K562 (cell line): Measurements from ENCODE around the gene SLC4A1. TPM values are rescaled to one million over a fixed set of nuclear protein-coding genes. Genes with fewer than 3 reads are reported as not detected.

Source experiments
- BHLHE40 ChIP-seq: IDR thresholded peaks from 2 replicates; pipeline ENCODE4 v1.6.1; 2011; ENCODE audit warnings: low read length, improper control_type of control experiment
- ELF4 ChIP-seq: fragments of 450-650 bp; formaldehyde crosslinking; IDR thresholded peaks from 2 replicates; pipeline ENCODE4 v1.4.0; 2022; ENCODE audit warnings: missing genetic modification characterization
- PHB ChIP-seq: fragments of 250-450 bp; sonication (Bioruptor Pico); IDR thresholded peaks from 2 replicates; pipeline ENCODE4 v1.5.0; 2021
- ZNF76 ChIP-seq: fragments of 250-450 bp; sonication (Bioruptor Pico); IDR thresholded peaks from 2 replicates; pipeline ENCODE4 v1.4.0; 2020; ENCODE audit warnings: mild to moderate bottlenecking, moderate library complexity, borderline replicate concordance
- polyA plus RNA-seq, 8 experiments: library from polyadenylated mRNA; depleted of rRNA in 4 of 8; stranded (reverse) in 5 of 8; unstranded in 3 of 8; fragments of >200 nt; fragmentation: Nextera tagmentation in 2 of 8; fragmentation: Illumina TruSeq in 1 of 8; extraction: Ambion mirVana in 2 of 8; extraction: Trizol in 1 of 8; gene quantifications; 2 replicates each; pipeline versions ENCODE4 v1.2.1 to v1.2.3, GENCODE V29; 2011 to 2014; ENCODE audit warnings: inconsistent platforms in 1 of 8, missing spikeins in 1 of 8
- total RNA-seq, 7 experiments: library from RNA; depleted of rRNA in 6 of 7; stranded (reverse); fragments of >200 nt in 6 of 7; fragmentation: Illumina TruSeq in 2 of 7; extraction: Trizol in 2 of 7; gene quantifications; 2 replicates each; pipeline versions ENCODE4 v1.2.1 to v1.2.3, GENCODE V29; 2011 to 2021; ENCODE audit warnings: low replicate concordance in 1 of 7
- TF ChIP-seq, protein P1 (sequence below), 2 experiments: fragments of 450-650 bp; IDR thresholded peaks; 2 replicates each; pipeline ENCODE4 v1.6.1; 2016; ENCODE audit warnings: mild to moderate bottlenecking in 2 of 2, borderline replicate concordance in 1 of 2, low read depth in 1 of 2, moderate library complexity in 1 of 2
- TF ChIP-seq, protein P2 (sequence below): sonication (generic); formaldehyde crosslinking; IDR thresholded peaks from 2 replicates; pipeline ENCODE4 v1.9.0; 2022; ENCODE audit warnings: mild to moderate bottlenecking, missing genetic modification reagents
- TF ChIP-seq, protein P3 (sequence below): fragments of 250-450 bp; sonication (Bioruptor Pico); IDR thresholded peaks from 2 replicates; pipeline ENCODE4 v1.5.0; 2021

Gene SLC4A1
- total and polyA plus RNA-seq, 9 of the 15 experiments (the other 6 are each of a cell fraction or from before 2014, with no cell fraction given): 0.14 to 1.00 (median 0.53) TPM

DNA sequence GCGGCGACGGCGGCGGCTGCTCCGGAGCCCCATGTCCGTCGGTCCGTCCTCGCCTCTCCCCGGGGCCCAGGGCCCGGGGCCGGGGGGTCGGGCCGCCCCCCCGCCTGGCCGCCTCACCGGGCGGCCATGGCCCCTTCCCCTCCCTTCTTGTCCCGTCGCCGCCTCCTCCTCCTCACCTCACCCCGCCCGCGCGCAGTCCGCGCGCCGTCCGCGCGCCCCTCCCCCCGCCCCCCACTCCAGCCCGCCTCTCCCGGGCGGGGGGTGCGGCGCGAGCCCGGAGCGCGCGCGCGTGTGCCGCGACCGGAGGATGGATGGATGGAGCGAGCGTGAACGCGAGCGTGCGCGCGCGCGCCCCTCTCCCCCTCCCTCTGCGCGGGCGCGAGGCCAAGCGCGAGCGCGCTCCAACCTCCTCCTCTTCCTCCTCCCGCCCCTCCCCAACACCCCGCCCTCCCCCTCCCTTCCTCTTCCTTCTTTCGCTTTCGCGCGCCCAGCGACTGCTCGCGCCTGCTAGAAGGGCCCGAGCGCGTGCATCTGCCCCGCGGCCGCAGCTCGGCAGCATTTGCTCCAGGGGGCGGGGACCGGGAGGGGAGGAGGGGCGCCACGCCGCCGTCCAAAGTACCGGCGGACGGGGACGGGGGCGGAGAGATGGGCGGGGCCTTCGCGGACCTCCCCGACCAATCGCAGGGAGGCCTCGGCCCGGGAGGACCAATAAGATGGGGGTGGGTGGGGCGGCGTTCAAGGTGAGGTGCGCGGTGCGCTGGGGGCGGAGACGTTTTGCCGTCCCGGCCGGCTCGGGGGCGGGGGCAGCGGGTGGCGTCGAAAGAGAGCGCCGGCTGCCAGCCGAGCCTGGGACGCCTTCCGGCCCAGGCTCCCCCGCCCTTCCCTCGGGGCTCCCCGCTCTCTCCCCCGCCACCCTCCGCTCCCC, 68.1 kb downstream of the SLC4A1 start, which contains the start of gene ATXN7L3 (continued):
- TF ChIP-seq, protein P1, sequence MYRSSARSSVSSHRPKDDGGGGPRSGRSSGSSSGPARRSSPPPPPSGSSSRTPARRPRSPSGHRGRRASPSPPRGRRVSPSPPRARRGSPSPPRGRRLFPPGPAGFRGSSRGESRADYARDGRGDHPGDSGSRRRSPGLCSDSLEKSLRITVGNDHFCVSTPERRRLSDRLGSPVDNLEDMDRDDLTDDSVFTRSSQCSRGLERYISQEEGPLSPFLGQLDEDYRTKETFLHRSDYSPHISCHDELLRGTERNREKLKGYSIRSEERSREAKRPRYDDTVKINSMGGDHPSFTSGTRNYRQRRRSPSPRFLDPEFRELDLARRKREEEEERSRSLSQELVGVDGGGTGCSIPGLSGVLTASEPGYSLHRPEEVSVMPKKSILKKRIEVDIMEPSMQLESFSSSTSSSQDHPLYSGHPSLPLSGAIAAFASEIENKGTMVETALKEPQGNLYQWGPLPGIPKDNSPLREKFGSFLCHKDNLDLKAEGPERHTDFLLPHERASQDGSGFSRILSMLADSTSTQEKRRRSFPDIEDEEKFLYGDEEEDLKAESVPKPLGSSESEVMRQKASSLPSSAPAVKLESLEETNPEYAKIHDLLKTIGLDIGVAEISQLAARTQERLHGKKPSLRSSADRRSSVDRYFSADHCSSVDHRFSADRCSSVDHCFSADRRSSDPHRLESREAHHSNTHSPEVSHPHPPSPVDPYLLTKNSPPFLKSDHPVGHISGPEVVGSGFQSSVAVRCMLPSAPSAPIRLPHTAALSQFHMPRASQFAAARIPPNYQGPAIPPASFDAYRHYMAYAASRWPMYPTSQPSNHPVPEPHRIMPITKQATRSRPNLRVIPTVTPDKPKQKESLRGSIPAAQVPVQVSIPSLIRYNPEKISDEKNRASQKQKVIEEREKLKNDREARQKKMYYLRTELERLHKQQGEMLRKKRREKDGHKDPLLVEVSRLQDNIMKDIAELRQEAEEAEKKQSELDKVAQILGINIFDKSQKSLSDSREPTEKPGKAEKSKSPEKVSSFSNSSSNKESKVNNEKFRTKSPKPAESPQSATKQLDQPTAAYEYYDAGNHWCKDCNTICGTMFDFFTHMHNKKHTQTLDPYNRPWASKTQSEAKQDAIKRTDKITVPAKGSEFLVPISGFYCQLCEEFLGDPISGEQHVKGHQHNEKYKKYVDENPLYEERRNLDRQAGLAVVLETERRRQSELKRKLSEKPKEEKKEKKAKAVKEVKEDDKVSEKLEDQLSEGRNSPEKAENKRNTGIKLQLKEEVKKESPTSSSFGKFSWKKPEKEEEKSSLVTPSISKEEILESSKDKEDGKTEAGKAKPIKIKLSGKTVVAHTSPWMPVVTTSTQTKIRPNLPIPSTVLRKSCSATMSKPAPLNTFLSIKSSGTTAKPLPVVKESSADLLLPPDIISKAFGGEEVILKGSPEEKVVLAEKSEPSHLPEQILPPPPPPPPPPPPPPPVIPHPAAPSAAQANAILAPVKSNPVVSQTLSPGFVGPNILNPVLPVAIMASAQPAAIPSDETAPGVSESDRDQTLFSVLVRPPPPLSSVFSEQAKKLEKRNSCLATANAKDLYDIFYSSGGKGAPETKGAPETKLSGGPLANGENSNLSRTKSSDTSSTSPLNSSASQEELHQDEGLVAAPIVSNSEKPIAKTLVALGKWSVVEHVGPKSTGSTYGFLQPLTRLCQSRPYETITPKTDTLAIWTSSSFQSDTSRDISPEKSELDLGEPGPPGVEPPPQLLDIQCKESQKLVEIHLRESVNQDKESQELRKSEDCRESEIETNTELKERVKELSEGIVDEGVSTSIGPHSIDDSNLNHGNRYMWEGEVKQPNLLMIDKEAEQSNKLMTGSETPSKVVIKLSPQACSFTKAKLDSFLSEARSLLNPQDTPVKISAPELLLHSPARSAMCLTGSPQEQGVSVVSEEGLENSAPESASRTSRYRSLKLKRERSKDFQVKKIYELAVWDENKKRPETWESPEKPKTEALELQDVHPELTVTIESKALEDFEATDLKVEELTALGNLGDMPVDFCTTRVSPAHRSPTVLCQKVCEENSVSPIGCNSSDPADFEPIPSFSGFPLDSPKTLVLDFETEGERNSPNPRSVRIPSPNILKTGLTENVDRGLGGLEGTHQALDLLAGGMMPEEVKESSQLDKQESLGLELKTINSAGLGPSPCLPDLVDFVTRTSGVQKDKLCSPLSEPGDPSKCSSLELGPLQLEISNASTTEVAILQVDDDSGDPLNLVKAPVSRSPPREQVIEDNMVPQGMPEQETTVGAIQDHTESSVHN (IDR thresholded peaks at IDR 0.05; ENCODE audit: borderline replicate concordance in 1 of 2, low read depth in 1 of 2): no peak
- TF ChIP-seq, protein P2, sequence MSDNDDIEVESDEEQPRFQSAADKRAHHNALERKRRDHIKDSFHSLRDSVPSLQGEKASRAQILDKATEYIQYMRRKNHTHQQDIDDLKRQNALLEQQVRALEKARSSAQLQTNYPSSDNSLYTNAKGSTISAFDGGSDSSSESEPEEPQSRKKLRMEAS (CRISPR knock-in tag): peak; percentile 89
- TF ChIP-seq, protein P3, sequence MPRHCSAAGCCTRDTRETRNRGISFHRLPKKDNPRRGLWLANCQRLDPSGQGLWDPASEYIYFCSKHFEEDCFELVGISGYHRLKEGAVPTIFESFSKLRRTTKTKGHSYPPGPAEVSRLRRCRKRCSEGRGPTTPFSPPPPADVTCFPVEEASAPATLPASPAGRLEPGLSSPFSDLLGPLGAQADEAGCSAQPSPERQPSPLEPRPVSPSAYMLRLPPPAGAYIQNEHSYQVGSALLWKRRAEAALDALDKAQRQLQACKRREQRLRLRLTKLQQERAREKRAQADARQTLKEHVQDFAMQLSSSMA: no peak
- TF ChIP-seq BHLHE40 (0 out of 2 replicates have a peak, but pooled peaks have one; percentile 9), ZNF76 (CRISPR knock-in tag) (no peak), PHB (no peak), ELF4 (CRISPR knock-in tag) (no peak)
